Lower leg skin (tissue), 4 donors: ENCODE results near the gene CKMT2. TPM values are rescaled to one million over a fixed set of nuclear protein-coding genes. Genes with fewer than 3 reads are reported as not detected.

Source experiments
- DNase-seq, 2 donors: peaks; one replicate each; pipeline ENCODE4 v3.0.0-alpha.2; 2019; ENCODE audit warnings: low spot score in 2 of 2
- H3K4me3 ChIP-seq: fragments of 200-600 bp; sonication (generic); 2 replicates; pipeline ENCODE4 v1.5.1; 2017; ENCODE audit warnings: mild to moderate bottlenecking, low read depth; ENCODE audit not compliant: poor library complexity, severe bottlenecking
- POLR2A ChIP-seq, 2 donors: fragments of 450-650 bp; IDR thresholded peaks; one replicate each; pipeline ENCODE4 v1.6.1; 2016 to 2017; ENCODE audit warnings: antibody characterized with exemption in 2 of 2, mild to moderate bottlenecking in 1 of 2, moderate library complexity in 1 of 2
- WGBS, 2 donors: methylation state at CpG; one replicate each; pipeline ENCODE4 v1.1.5; 2018; 5-methylcytosine and 5-hydroxymethylcytosine counted together
- intact Hi-C: fragments of 100-400 bp; cut with DNase I; formaldehyde crosslinking; loops from one replicate; pipeline ENCODE4 v1.15.0; 2023; ENCODE audit warnings: low total_unique reads
- total RNA-seq, 4 donors: library from RNA; depleted of rRNA; stranded (reverse); fragments of >200 nt; gene quantifications; one replicate each; pipeline ENCODE4 v1.1.0, GENCODE V29; 2016
- TF ChIP-seq, protein P1 (sequence below), 3 donors: fragments of 450-650 bp; IDR thresholded peaks; one replicate each; pipeline ENCODE4 v1.5.1; 2016; ENCODE audit warnings: antibody characterized with exemption in 3 of 3, mild to moderate bottlenecking in 3 of 3, moderate library complexity in 2 of 3

The CKMT2 gene
- total RNA-seq, 4 donors from 2014 or later = 4.0 to 19.7 (median 7.8) TPM

DNA sequence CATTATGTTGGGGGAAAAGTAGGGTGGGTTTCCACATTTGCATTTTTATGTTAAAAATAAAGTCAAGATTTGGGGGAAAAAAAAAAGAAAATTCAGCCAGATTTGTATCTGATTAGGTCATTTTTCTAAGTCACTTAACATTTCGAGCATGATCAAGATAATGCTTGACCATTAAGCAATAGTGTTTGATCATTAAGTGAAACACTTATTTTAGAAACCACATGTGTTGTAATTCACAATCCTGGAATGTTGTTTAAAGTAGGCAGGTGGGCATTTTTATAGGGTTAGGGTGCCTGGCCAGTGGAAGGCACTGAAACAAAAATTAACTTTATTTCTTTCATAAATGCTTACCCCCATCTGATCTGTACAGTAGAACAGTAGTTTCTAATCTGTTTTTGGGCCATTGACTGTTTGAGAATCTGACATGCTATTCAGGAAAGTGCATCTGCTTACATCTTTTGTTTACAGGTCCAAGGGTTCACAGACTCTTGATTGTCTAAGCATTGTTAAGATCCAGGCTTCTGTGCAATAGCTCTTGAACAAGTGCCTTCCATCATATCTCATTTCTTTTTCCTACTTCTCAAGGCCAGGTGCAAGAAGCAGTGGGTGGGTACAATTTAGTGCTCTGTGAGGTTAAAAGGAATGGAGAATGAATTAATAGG lies 77.4 kb downstream of the CKMT2 start:
- H3K4me3 ChIP-seq = no peak overlapping the region
- no peak for DNase-seq
- TF ChIP-seq, protein P1, sequence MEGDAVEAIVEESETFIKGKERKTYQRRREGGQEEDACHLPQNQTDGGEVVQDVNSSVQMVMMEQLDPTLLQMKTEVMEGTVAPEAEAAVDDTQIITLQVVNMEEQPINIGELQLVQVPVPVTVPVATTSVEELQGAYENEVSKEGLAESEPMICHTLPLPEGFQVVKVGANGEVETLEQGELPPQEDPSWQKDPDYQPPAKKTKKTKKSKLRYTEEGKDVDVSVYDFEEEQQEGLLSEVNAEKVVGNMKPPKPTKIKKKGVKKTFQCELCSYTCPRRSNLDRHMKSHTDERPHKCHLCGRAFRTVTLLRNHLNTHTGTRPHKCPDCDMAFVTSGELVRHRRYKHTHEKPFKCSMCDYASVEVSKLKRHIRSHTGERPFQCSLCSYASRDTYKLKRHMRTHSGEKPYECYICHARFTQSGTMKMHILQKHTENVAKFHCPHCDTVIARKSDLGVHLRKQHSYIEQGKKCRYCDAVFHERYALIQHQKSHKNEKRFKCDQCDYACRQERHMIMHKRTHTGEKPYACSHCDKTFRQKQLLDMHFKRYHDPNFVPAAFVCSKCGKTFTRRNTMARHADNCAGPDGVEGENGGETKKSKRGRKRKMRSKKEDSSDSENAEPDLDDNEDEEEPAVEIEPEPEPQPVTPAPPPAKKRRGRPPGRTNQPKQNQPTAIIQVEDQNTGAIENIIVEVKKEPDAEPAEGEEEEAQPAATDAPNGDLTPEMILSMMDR (IDR thresholded peaks at IDR 0.05) = no peak
- no peak for TF ChIP-seq POLR2A (IDR thresholded peaks at IDR 0.05)
- intact Hi-C loops = no loop called here
- 85 to 96% methylated on average over 1 of the region's 1 CpG for WGBS, 2 donors

DNA sequence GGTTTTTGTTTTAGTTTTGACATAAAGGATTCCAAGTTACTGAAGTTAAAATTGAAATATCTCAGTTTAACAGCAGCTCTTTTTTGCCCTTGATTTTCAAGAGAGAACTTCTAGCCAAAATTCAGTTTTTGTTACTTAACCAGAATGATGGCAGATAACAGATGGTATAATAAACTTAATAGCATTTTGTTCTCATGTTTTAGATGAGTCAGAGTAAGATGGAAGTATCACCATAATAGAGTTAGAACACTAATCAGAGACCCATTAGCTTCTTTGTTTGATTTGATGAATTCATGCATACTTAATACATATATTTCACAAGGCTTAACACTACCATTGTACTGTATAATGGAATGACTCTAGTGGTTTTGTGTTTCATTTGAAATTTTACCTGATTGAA lies 80.2 kb downstream of the CKMT2 start:
- no peak for DNase-seq
- H3K4me3 ChIP-seq = no peak overlapping the region
- TF ChIP-seq POLR2A (IDR thresholded peaks at IDR 0.05) = no peak
- TF ChIP-seq, protein P1 (IDR thresholded peaks at IDR 0.05) = no peak
- intact Hi-C loops = no loop called here

DNA sequence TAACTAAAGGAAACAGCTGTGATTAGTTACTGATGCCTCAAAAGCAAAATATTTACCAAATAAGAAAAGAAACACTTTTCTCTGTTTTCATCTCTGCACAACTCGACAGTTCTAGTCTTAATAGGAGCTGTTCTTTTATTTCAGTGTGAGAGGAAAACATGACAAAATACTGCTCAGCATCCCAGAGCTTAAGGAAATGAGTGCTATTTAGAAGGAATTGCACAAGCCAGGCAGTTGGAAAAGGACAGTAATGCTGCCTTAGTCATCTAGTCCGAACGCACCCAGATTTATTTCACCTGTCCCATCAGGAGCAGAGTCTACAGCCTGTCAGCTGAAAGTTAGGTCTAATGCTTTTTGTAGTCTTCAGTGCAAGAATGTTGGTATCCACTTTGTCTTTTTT lies 80.6 kb downstream of the CKMT2 start:
- WGBS, 2 donors = 86 to 91% methylated on average over 3 of the region's 3 CpGs
- no peak for DNase-seq
- intact Hi-C loops = no loop called here
- no peak overlapping the region for H3K4me3 ChIP-seq
- TF ChIP-seq POLR2A (IDR thresholded peaks at IDR 0.05) = no peak
- TF ChIP-seq, protein P1 (IDR thresholded peaks at IDR 0.05) = no peak

DNA sequence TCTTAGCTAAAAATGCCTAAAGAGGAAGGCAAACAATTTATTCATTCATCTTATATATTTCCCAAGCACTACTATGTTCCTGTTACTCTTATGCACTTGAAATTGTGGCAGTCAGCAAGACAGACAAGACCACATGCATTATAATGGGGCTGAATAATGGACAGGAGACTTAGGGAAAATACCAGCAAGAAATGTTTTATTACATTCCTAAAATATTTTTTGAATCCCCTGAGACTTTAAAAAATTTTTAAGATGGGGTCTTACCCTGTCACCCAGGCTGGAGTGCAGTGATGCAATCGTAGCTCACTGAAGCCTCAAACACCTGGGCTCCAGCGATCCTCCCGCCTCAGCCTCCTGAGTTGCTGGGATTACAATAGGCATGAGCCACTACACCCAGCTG lies 81.5 kb downstream of the CKMT2 start:
- intact Hi-C loops = no loop called here
- WGBS, 2 donors = 96 to 97% methylated on average over 3 of the region's 3 CpGs
- TF ChIP-seq POLR2A (IDR thresholded peaks at IDR 0.05) = no peak
- TF ChIP-seq, protein P1 (IDR thresholded peaks at IDR 0.05) = no peak

DNA sequence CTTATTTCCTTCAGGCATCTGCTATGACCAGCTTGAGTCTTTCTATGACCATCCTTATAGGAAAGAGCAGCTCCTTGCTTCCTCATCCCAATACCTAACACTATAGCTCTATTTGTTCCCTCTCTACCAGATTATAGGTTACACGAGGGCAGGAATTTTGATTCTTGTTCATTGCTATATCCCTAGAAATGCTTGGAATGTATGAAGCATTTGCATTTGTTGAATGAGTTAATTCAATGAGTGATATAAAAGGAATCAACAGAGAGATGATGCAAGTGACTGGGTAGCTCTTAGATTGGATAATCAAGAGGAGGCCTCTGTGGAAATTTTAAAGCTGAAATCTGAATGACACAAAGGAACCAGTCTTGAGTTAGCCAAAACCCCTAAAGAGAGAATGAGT lies 82.2 kb downstream of the CKMT2 start:
- TF ChIP-seq POLR2A (IDR thresholded peaks at IDR 0.05) = no peak
- TF ChIP-seq, protein P1 (IDR thresholded peaks at IDR 0.05) = no peak
- no peak for DNase-seq
- no peak overlapping the region for H3K4me3 ChIP-seq
- 86 to 90% methylated on average over 1 of the region's 1 CpG for WGBS, 2 donors
- intact Hi-C loops = no loop called here

More for the DNA sequence above, 81.5 kb downstream of the CKMT2 start:
- H3K4me3 ChIP-seq = no peak overlapping the region
- no peak for DNase-seq

DNA sequence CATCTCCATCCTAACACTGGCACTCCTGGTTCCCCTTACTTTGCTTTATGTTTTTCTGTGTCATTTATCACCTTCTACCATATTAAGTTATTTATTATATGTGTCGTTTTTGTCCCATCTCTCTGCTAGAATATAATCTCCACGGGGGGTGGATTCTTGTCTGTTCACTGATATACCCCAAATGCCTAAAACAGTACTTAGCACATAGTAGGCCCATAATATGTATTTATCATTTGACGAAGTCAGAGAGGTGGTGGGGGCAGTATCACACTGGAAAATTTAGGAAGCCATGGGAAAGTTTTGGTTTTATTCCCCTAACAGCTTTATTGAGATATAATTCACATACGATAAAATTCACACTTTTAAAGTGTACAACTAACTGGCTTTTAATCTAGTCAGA lies 82.7 kb downstream of the CKMT2 start:
- 92 to 95% methylated on average over 4 of the region's 4 CpGs for WGBS, 2 donors
- no peak for TF ChIP-seq POLR2A (IDR thresholded peaks at IDR 0.05)
- TF ChIP-seq, protein P1 (IDR thresholded peaks at IDR 0.05) = no peak
- no peak for DNase-seq
- intact Hi-C loops = no loop called here
- no peak overlapping the region for H3K4me3 ChIP-seq
